ENCODE measurements around the gene C1orf105.

C1orf105 gene

DNA sequence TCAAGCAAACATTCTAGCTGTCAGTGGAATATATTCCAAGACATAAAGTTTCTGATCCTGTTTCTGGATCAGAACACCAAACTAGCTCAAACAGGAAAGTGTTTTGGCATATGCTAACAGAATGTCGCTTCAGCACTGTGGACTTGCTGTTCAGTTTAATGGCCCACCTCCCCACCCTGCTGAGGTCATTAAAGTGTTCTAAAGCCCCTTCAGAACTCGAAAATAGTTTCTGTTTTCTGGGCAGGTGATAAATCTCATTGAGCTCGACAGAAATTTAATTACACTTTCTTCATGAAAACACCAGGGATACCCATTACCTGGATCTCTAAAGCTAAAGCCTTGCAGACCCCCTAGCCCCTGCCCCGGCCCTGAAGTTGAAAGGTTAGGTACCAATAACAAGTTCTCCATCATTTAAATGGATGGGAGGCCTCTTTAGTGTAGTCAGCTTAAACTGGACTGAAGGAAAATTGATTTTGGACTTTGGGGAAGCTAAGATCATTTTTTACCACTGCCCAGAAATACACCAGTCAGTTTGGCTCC lies 3.9 kb upstream of the C1orf105 start:
- no peaks in the 10 kb centered on the region for H3F3A ChIP-seq (ENCODE audit: insufficient read depth, low read length)
- no peak overlapping the region for H3K4me3 ChIP-seq (ENCODE audit: low read length)
- H2AFZ ChIP-seq (ENCODE audit: low read length), result no peak overlapping the region
- H3K27me3 ChIP-seq (replicated peaks; ENCODE audit: insufficient read depth, low read length), result no peaks in the 10 kb centered on the region
- H3K4me1 ChIP-seq (ENCODE audit: low read length), result no peaks in the 10 kb centered on the region
- no peak for TF ChIP-seq EZH2 (optimal IDR thresholded peaks at IDR 0.05; ENCODE audit: low read depth, low read length)
- DNase-seq, result no peak
- no peaks in the 10 kb centered on the region for H4K20me1 ChIP-seq (ENCODE audit: insufficient read depth, low read length)
- no peak overlapping the region for H3K9ac ChIP-seq (ENCODE audit: low read length)
- no peak overlapping the region for H3K27ac ChIP-seq (ENCODE audit: low read length)
- no peaks in the 10 kb centered on the region for H3K9me2 ChIP-seq (replicated peaks; ENCODE audit: insufficient read depth, low read length)
- H3K79me2 ChIP-seq (ENCODE audit: low read length), result no peaks in the 10 kb centered on the region
- H3K4me2 ChIP-seq (ENCODE audit: low read depth, low read length), result no peak overlapping the region
- H3K36me3 ChIP-seq (replicated peaks; ENCODE audit: insufficient read depth, low read length), result no peaks in the 10 kb centered on the region
- H3K9me3 ChIP-seq (replicated peaks; ENCODE audit: insufficient read depth, low read length), result no peaks in the 10 kb centered on the region

DNA sequence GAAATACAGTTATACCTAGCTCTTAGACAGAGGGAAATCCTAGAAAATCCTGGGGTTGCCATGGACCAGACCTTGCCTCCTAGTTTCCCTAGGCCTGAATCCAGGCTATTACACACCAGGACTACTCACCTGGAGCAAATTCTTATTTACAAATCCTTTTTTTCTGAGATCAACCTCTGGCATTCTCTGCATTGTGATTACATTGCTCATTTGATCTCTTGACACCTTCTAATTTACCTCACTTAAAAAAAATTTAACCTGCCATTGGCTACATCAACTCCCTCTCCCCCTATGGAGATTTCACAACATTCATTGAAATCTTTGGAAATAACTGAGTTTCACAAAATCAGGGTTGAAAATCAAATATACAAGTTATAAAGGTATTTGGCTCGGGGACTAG lies 2.9 kb upstream of the C1orf105 start:
- H3K4me3 ChIP-seq (ENCODE audit: low read length), result no peak overlapping the region
- TF ChIP-seq EZH2phosphoT487 (IDR thresholded peaks at IDR 0.05; ENCODE audit: low read length) (no peak), CTCF (IDR thresholded peaks at IDR 0.05; ENCODE audit: low read length) (no peak), EZH2 (optimal IDR thresholded peaks at IDR 0.05; ENCODE audit: low read depth, low read length) (no peak)

DNA sequence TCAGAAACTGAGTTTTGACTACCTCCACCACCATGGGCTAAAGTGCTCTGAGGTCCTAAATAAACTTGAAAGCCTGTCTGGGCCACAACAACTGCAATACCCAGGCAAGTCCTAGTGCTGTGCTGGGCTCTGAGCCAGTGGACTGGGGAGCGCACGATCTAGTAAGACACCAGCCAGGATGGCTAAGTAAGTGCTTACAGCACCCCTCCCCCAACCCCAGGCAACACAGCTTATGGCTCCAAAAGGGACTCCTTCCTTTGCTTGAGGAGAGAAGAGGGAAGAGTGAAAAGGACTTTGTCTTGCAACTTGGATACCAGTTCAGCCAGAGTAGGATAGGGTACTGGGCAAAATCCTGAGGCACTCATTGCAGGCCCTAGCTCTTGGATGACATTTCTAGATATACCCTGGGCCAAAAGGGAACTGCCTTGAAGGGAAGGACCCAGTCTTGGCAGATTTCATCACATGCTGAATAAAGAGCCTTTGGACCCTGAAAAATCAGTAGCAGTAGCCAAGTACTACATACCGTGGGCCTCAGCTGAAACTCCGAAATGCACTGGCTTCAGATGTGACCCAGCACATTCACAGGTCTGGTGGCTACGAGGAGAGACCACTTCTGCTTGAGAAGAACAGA lies 1.6 kb downstream of the C1orf105 start:
- H4K20me1 ChIP-seq (ENCODE audit: insufficient read depth, low read length), result no peaks in the 10 kb centered on the region; the same call in 1 of the 2 replicates
- H3K4me2 ChIP-seq (ENCODE audit: low read depth, low read length), result no peak overlapping the region
- H3K9me3 ChIP-seq (replicated peaks; ENCODE audit: insufficient read depth, low read length), result no peaks in the 10 kb centered on the region
- no peaks in the 10 kb centered on the region for H3K4me1 ChIP-seq (ENCODE audit: low read length)
- no peaks in the 10 kb centered on the region for H3K9me2 ChIP-seq (replicated peaks; ENCODE audit: insufficient read depth, low read length)
- no peak overlapping the region for H3K9ac ChIP-seq (ENCODE audit: low read length)
- no peaks in the 10 kb centered on the region for H3K79me2 ChIP-seq (ENCODE audit: low read length)
- no peaks in the 10 kb centered on the region for H3K27me3 ChIP-seq (replicated peaks; ENCODE audit: insufficient read depth, low read length)
- no peaks in the 10 kb centered on the region for H3F3A ChIP-seq (ENCODE audit: insufficient read depth, low read length)
- no peak overlapping the region for H3K27ac ChIP-seq (ENCODE audit: low read length)
- no peaks in the 10 kb centered on the region for H3K36me3 ChIP-seq (replicated peaks; ENCODE audit: insufficient read depth, low read length)
- DNase-seq, result no peak
- no peak overlapping the region for H2AFZ ChIP-seq (ENCODE audit: low read length)
- no peak overlapping the region for H3K4me3 ChIP-seq (ENCODE audit: low read length)
- no peak for TF ChIP-seq EZH2 (optimal IDR thresholded peaks at IDR 0.05; ENCODE audit: low read depth, low read length)
- TF ChIP-seq CTCF (IDR thresholded peaks at IDR 0.05; ENCODE audit: low read length), result no peak
- TF ChIP-seq EZH2phosphoT487 (IDR thresholded peaks at IDR 0.05; ENCODE audit: low read length), result no peak

More for the DNA sequence above, 2.9 kb upstream of the C1orf105 start:
- Histone ChIP-seq H3K9ac (ENCODE audit: low read length) (no peak overlapping the region), H3K9me3 (replicated peaks; ENCODE audit: insufficient read depth, low read length) (no peaks in the 10 kb centered on the region), H3K79me2 (ENCODE audit: low read length) (no peaks in the 10 kb centered on the region), H3K4me2 (ENCODE audit: low read depth, low read length) (no peak overlapping the region), H3F3A (ENCODE audit: insufficient read depth, low read length) (no peaks in the 10 kb centered on the region), H3K9me2 (replicated peaks; ENCODE audit: insufficient read depth, low read length) (no peaks in the 10 kb centered on the region), H3K4me1 (ENCODE audit: low read length) (no peaks in the 10 kb centered on the region), H3K36me3 (replicated peaks; ENCODE audit: insufficient read depth, low read length) (no peaks in the 10 kb centered on the region), H4K20me1 (ENCODE audit: insufficient read depth, low read length) (no peaks in the 10 kb centered on the region), H2AFZ (ENCODE audit: low read length) (no peak overlapping the region), H3K27ac (ENCODE audit: low read length) (no peak overlapping the region), H3K27me3 (replicated peaks; ENCODE audit: insufficient read depth, low read length) (no peaks in the 10 kb centered on the region)
- DNase-seq, result no peak

DNA sequence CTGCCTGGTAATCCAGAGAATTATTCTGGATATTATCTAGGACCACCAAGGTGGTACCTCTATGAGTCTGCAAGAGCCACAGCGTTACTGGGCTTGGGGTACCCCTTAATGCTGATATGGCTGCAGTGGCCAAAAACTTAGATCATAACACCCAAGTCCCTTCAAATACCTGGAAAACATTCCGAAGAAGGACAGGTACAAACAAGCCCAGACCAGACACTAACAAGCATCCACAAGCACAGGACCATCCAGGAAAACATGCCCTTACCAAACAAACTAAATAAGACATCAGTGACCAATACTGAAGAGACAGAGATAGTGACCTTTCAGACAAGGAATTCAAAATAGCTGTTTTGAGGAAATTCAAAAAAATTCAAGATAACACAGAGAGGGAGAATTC lies 2.9 kb downstream of the C1orf105 start:
- Histone ChIP-seq H3F3A (ENCODE audit: insufficient read depth, low read length) (no peaks in the 10 kb centered on the region), H3K9me2 (replicated peaks; ENCODE audit: insufficient read depth, low read length) (no peaks in the 10 kb centered on the region), H3K4me3 (ENCODE audit: low read length) (no peak overlapping the region), H3K9ac (ENCODE audit: low read length) (no peak overlapping the region), H3K27ac (ENCODE audit: low read length) (no peak overlapping the region), H2AFZ (ENCODE audit: low read length) (no peak overlapping the region), H3K4me1 (ENCODE audit: low read length) (peaks cover 6% of the 10 kb centered on the region; the same call in 1 of the 2 replicates), H4K20me1 (ENCODE audit: insufficient read depth, low read length) (no peaks in the 10 kb centered on the region; the same call in 1 of the 2 replicates), H3K4me2 (ENCODE audit: low read depth, low read length) (no peak overlapping the region), H3K27me3 (replicated peaks; ENCODE audit: insufficient read depth, low read length) (no peaks in the 10 kb centered on the region), H3K36me3 (replicated peaks; ENCODE audit: insufficient read depth, low read length) (no peaks in the 10 kb centered on the region), H3K79me2 (ENCODE audit: low read length) (no peaks in the 10 kb centered on the region), H3K9me3 (replicated peaks; ENCODE audit: insufficient read depth, low read length) (no peaks in the 10 kb centered on the region)
- no peak for DNase-seq
- no peak for TF ChIP-seq CTCF (IDR thresholded peaks at IDR 0.05; ENCODE audit: low read length)

Data from MM.1S (cell line).